HG03196 (cell line): ENCODE data around the gene DIS3L2.
"Not testable (repeated sequence)": the region's sequence is repeated elsewhere in the genome, so short reads cannot be mapped to it uniquely, and the experiment has no call there.

Source experiments
- ATAC-seq: cut with Tn5 transposase; IDR thresholded peaks from one replicate; pipeline ENCODE4 v1.9.1; 2021; ENCODE audit not compliant: unreplicated experiment

The DIS3L2 gene

GRCh38 chr2:232328516-232329460 is 367.3 kb downstream of the DIS3L2 start:
- ATAC-seq, result no peak

- ATAC-seq, result no peak
Observed at GRCh38 chr2:232329716-232330067, 368.2 kb downstream of the DIS3L2 start.

- no peak for ATAC-seq
Observed at GRCh38 chr2:232330068-232330999, 368.8 kb downstream of the DIS3L2 start.

- not testable (repeated sequence) for ATAC-seq
Observed at GRCh38 chr2:232331061-232331460, 369.5 kb downstream of the DIS3L2 start.

- ATAC-seq, result not testable (repeated sequence)
Observed at GRCh38 chr2:232331641-232332040, 370.1 kb downstream of the DIS3L2 start.

GRCh38 chr2:232332244-232332939 is 370.9 kb downstream of the DIS3L2 start:
- ATAC-seq, result not testable (repeated sequence)

- ATAC-seq, result no peak
Observed at GRCh38 chr2:232332940-232333259, 371.4 kb downstream of the DIS3L2 start.

- no peak for ATAC-seq
Observed at GRCh38 chr2:232333361-232334135, 372.0 kb downstream of the DIS3L2 start.

- ATAC-seq, result not testable (repeated sequence)
Observed at GRCh38 chr2:232334136-232334884, 372.8 kb downstream of the DIS3L2 start.

- ATAC-seq, result not testable (repeated sequence)
Observed at GRCh38 chr2:232334885-232335205, 373.3 kb downstream of the DIS3L2 start.

GRCh38 chr2:232335206-232335858 is 373.8 kb downstream of the DIS3L2 start:
- not testable (repeated sequence) for ATAC-seq

- no peak for ATAC-seq
Observed at GRCh38 chr2:232335859-232336215, 374.3 kb downstream of the DIS3L2 start.

- ATAC-seq, result no peak
Observed at GRCh38 chr2:232336241-232336736, 374.8 kb downstream of the DIS3L2 start.

GRCh38 chr2:232336981-232337720 is 375.6 kb downstream of the DIS3L2 start:
- no peak for ATAC-seq

GRCh38 chr2:232338094-232338758 is 376.7 kb downstream of the DIS3L2 start:
- not testable (repeated sequence) for ATAC-seq

- no peak for ATAC-seq
Observed at GRCh38 chr2:232338759-232339106, 377.2 kb downstream of the DIS3L2 start.

GRCh38 chr2:232339121-232340081 is 377.9 kb downstream of the DIS3L2 start:
- no peak for ATAC-seq
